HL-60 (cell line): ENCODE results near the gene CACNA2D3.

Experiments used
- CTCF ChIP-seq: IDR thresholded peaks from one replicate; pipeline ENCODE4 v1.5.1; 2011; ENCODE audit warnings: low read length, control low read depth, inconsistent platforms; ENCODE audit not compliant: insufficient read depth
- GABPA ChIP-seq: IDR thresholded peaks from 2 replicates; pipeline ENCODE4 v1.6.1; 2012; ENCODE audit warnings: low read depth
- POLR2AphosphoS5 ChIP-seq: IDR thresholded peaks from 2 replicates; pipeline ENCODE4 v1.6.1; 2012; ENCODE audit warnings: low read depth
- REST ChIP-seq: IDR thresholded peaks from 2 replicates; pipeline ENCODE4 v1.6.1; 2012; ENCODE audit warnings: low read depth; ENCODE audit not compliant: insufficient replicate concordance
- SPI1 ChIP-seq: IDR thresholded peaks from 2 replicates; pipeline ENCODE4 v1.6.1; 2012; ENCODE audit warnings: low read depth, mild to moderate bottlenecking, borderline replicate concordance

- no peak for TF ChIP-seq CTCF
- no peak for TF ChIP-seq POLR2AphosphoS5
- no peak for TF ChIP-seq REST
- TF ChIP-seq GABPA = no peak
- no peak for TF ChIP-seq SPI1
Observed at GRCh38 chr3:54773271-54773670, 650.9 kb downstream of the CACNA2D3 start.
